ENCODE measurements around the gene ORMDL2. TPM values are rescaled to one million over a fixed set of nuclear protein-coding genes. Genes with fewer than 3 reads are reported as not detected.

ORMDL2 gene
- total and polyA plus RNA-seq, 10 of the 15 experiments (the other 5 are each of a cell fraction or from before 2014, with no cell fraction given), result 15.0 to 135 (median 33.9) TPM

DNA sequence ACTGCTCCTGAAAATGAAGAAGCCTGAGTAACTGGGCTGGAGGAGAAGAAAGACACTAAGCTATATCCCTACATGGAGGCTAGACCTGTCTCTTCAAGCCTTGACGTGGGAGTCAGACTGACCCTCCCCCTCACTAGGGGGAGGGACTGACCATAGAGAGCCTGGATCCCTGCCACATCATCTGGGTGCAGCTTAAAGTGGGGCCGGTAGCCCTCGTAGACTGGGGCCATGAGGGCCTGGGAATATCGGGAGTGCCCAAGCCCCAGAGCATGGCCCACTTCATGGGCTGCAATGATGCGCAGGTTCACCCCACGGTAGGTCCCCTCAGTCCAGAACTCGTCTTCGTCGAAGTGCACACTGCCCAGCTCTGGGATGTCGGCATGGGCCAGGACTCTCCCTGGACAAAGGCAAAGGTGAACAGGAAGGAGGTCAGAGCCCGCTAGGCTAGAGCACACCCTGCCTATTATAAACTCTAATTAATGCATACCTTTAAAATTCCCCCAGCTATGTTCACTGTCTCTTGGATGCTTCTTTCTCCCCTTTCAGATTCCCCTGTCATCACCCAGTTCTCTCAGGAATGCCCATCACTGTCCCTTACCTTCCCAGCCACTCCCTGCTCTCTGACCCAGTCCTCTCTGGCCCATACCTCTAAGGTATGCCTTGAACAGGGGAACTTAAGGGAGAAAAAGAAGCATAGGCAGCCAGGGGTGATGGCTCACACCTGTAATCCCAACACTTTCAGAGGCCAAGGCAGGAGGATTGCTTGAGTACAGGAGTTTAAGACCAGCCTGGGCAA lies 21.7 kb downstream of the ORMDL2 start (continued):
- TF ChIP-seq ZNF687 (IDR thresholded peaks at IDR 0.05), result no peak
- TF ChIP-seq JUNB (IDR thresholded peaks at IDR 0.05), result no peak
- no peak for TF ChIP-seq SRF (IDR thresholded peaks at IDR 0.05; ENCODE audit: low read depth in 2 of 2, low read length in 2 of 2)
- TF ChIP-seq RAD51 (IDR thresholded peaks at IDR 0.05), result no peak

- DNase-seq (ENCODE audit: low read depth, low spot score) (no peak), ATAC-seq (no peak), FAIRE-seq (no peak)
- ChIA-PET SMC1A (ENCODE audit: uncharacterized antibody, unreplicated experiment) (interaction anchor here (1.2 kb wide), 1 partner anchor 11 kb away, joined by 4 read pairs; the partner anchor contains the start of gene DNAJC14), CTCF (interaction anchor here (0.7 kb wide), 1 partner anchor 56 kb away, joined by 3 read pairs; no protein-coding TSS in a partner anchor), RAD21 (ENCODE audit: unreplicated experiment) (no interaction called here), POLR2A (interaction anchor here (0.5 to 1.1 kb wide), 2 partner anchors 11 to 64 kb away, joined by 3 read pairs; no protein-coding TSS in a partner anchor)
- no peak overlapping the region for H3K4me3 ChIP-seq
- no peak overlapping the region for H3K4me2 ChIP-seq (ENCODE audit: control insufficient read depth, insufficient read depth)
- H3K79me2 ChIP-seq (ENCODE audit: control insufficient read depth, insufficient read depth, low read length), result no peaks in the 10 kb centered on the region
- H3K9ac ChIP-seq (ENCODE audit: control insufficient read depth, insufficient read depth, low read length), result no peak overlapping the region
- no peaks in the 10 kb centered on the region; the same call in 1 of the 2 replicates for H3K4me1 ChIP-seq (ENCODE audit: control insufficient read depth, insufficient read depth, low read length)
- in situ Hi-C loops (cut with MboI), result no loop called here
- WGBS (ENCODE audit: insufficient coverage, insufficient replicate concordance, low lambda C conversion rate, missing lambda C conversion rate), result 59% methylated on average over 11 of the region's 11 CpGs
- intact Hi-C loops (cut with micrococcal nuclease; ENCODE audit: unreplicated experiment), result no loop called here
- no peaks in the 10 kb centered on the region for H4K20me1 ChIP-seq (ENCODE audit: control insufficient read depth, insufficient read depth)
- no peak overlapping the region for H2AFZ ChIP-seq (ENCODE audit: control insufficient read depth, low read depth, low read length)
- BruUV-seq (replicated peaks), result no TSS peak
- H3K9me3 ChIP-seq (replicated peaks; ENCODE audit: control insufficient read depth, insufficient read depth, low read length), result no peaks in the 10 kb centered on the region
- H3K27me3 ChIP-seq (replicated peaks in 1 of 2; ENCODE audit: control insufficient read depth in 2 of 2, insufficient read depth in 2 of 2, low read length in 1 of 2), result no peaks in the 10 kb centered on the region; a peak in 1 of 4 replicates
- no peak overlapping the region for H3K27ac ChIP-seq (ENCODE audit: control insufficient read depth, insufficient read depth)
- no peaks in the 10 kb centered on the region for H3K36me3 ChIP-seq (ENCODE audit: control insufficient read depth in 2 of 2, insufficient read depth in 2 of 2, low read length in 1 of 2)
- TF ChIP-seq MXI1 (IDR thresholded peaks at IDR 0.05; ENCODE audit: low read depth, low read length), result no peak
- no peak for TF ChIP-seq POLR2AphosphoS2 (IDR thresholded peaks at IDR 0.05; ENCODE audit: low read depth, low read length)
- no peak for TF ChIP-seq CBX5 (IDR thresholded peaks at IDR 0.05; ENCODE audit: low read depth)
- TF ChIP-seq ZBTB4 (CRISPR knock-in tag; IDR thresholded peaks at IDR 0.05), result no peak
- TF ChIP-seq, protein P1, sequence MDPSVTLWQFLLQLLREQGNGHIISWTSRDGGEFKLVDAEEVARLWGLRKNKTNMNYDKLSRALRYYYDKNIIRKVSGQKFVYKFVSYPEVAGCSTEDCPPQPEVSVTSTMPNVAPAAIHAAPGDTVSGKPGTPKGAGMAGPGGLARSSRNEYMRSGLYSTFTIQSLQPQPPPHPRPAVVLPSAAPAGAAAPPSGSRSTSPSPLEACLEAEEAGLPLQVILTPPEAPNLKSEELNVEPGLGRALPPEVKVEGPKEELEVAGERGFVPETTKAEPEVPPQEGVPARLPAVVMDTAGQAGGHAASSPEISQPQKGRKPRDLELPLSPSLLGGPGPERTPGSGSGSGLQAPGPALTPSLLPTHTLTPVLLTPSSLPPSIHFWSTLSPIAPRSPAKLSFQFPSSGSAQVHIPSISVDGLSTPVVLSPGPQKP (IDR thresholded peaks at IDR 0.05; ENCODE audit: low read depth, low read length), result no peak
- TF ChIP-seq BRCA1 (IDR thresholded peaks at IDR 0.05; ENCODE audit: low read depth, low read length), result no peak
- TF ChIP-seq CBFB (IDR thresholded peaks at IDR 0.05; ENCODE audit: low read depth), result no peak
- no peak for TF ChIP-seq STAT3 (IDR thresholded peaks at IDR 0.05; ENCODE audit: low read depth, low read length)
These were observed 22.9 kb downstream of the ORMDL2 start for GRCh38 chr12:55840581-55841351.

All from GM12878 (cell line).